Endothelial cell of umbilical vein (primary cell): ENCODE measurements around the gene MICALL1.

Source experiments
- EZH2 ChIP-seq: IDR thresholded peaks from 2 replicates; pipeline ENCODE4 v1.6.1; 2012; ENCODE audit warnings: borderline replicate concordance, low read depth, mild to moderate bottlenecking, moderate library complexity, low read length, inconsistent platforms; ENCODE audit not compliant: severe bottlenecking
- POLR2AphosphoS5 ChIP-seq: IDR thresholded peaks from 2 replicates; pipeline ENCODE4 v1.6.1; 2012; ENCODE audit warnings: low read depth, mild to moderate bottlenecking, control low read depth, low read length, moderate library complexity; ENCODE audit not compliant: insufficient read depth
- TF ChIP-seq, protein P1 (sequence below), 2 donors: IDR thresholded peaks; 1 replicate in 1 of 2; 2 replicates in 1 of 2; pipeline ENCODE4 v1.5.1; 2011; ENCODE audit warnings: low read length in 2 of 2, mild to moderate bottlenecking in 2 of 2, moderate library complexity in 2 of 2, control low read depth in 1 of 2, inconsistent platforms in 1 of 2, low read depth in 1 of 2; ENCODE audit not compliant: insufficient read depth in 1 of 2; ENCODE audit errors: extremely low read depth in 1 of 2

GRCh38 chr22:37931893-37932389, 25.8 kb downstream of the MICALL1 start:
- TF ChIP-seq, protein P1, sequence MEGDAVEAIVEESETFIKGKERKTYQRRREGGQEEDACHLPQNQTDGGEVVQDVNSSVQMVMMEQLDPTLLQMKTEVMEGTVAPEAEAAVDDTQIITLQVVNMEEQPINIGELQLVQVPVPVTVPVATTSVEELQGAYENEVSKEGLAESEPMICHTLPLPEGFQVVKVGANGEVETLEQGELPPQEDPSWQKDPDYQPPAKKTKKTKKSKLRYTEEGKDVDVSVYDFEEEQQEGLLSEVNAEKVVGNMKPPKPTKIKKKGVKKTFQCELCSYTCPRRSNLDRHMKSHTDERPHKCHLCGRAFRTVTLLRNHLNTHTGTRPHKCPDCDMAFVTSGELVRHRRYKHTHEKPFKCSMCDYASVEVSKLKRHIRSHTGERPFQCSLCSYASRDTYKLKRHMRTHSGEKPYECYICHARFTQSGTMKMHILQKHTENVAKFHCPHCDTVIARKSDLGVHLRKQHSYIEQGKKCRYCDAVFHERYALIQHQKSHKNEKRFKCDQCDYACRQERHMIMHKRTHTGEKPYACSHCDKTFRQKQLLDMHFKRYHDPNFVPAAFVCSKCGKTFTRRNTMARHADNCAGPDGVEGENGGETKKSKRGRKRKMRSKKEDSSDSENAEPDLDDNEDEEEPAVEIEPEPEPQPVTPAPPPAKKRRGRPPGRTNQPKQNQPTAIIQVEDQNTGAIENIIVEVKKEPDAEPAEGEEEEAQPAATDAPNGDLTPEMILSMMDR (IDR thresholded peaks at IDR 0.05; ENCODE audit: extremely low read depth in 1 of 2, insufficient read depth in 1 of 2, low read depth in 1 of 2, low read length in 2 of 2): no peak
- TF ChIP-seq EZH2: no peak
- no peak for TF ChIP-seq POLR2AphosphoS5
